ENCODE results near the gene LAMA5.

Gene LAMA5

GRCh38 chr20:62367136-62367632 is at the start of gene LAMA5:
TSS of gene LAMA5 (minus strand) at chr20:62367312. CDS start at chr20:62367245, 67 bp downstream.
- DNase-seq (ENCODE audit: low read depth, low spot score): no peak

GRCh38 chr20:62415354-62416111 is 48.4 kb upstream of the LAMA5 start:
- no peak for DNase-seq (ENCODE audit: low read depth, low spot score)

GRCh38 chr20:62413896-62414481 is 46.9 kb upstream of the LAMA5 start:
- DNase-seq (ENCODE audit: low read depth, low spot score): no peak

GRCh38 chr20:62413025-62413570 is 46.0 kb upstream of the LAMA5 start:
- DNase-seq (ENCODE audit: low read depth, low spot score): no peak

- no peak for DNase-seq (ENCODE audit: low read depth, low spot score)
Measured at GRCh38 chr20:62412194-62413024, 45.3 kb upstream of the LAMA5 start.

GRCh38 chr20:62411479-62412193 is 44.5 kb upstream of the LAMA5 start:
- no peak for DNase-seq (ENCODE audit: low read depth, low spot score)

- DNase-seq (ENCODE audit: low read depth, low spot score): no peak
Measured at GRCh38 chr20:62410746-62411478, 43.8 kb upstream of the LAMA5 start.

GRCh38 chr20:62409931-62410745 is 43.0 kb upstream of the LAMA5 start:
- no peak for DNase-seq (ENCODE audit: low read depth, low spot score)

- no peak for DNase-seq (ENCODE audit: low read depth, low spot score)
Measured at GRCh38 chr20:62409086-62409853, 42.2 kb upstream of the LAMA5 start.

GRCh38 chr20:62408640-62409039 is 41.5 kb upstream of the LAMA5 start:
- DNase-seq (ENCODE audit: low read depth, low spot score): no peak

GRCh38 chr20:62408055-62408454 is 40.9 kb upstream of the LAMA5 start:
- DNase-seq (ENCODE audit: low read depth, low spot score): no peak

GRCh38 chr20:62407221-62407992 is 40.3 kb upstream of the LAMA5 start, which contains the start of gene CABLES2:
TSS of gene CABLES2 (minus strand) at chr20:62407285. CDS start at chr20:62407276, 9 bp downstream.
- DNase-seq (ENCODE audit: low read depth, low spot score): peak; percentile 83

- DNase-seq (ENCODE audit: low read depth, low spot score): no peak
Measured at GRCh38 chr20:62406635-62407176, 39.6 kb upstream of the LAMA5 start.

GRCh38 chr20:62405981-62406513 is 38.9 kb upstream of the LAMA5 start:
- no peak for DNase-seq (ENCODE audit: low read depth, low spot score)

- DNase-seq (ENCODE audit: low read depth, low spot score): no peak
Measured at GRCh38 chr20:62405108-62405980, 38.2 kb upstream of the LAMA5 start.

- no peak for DNase-seq (ENCODE audit: low read depth, low spot score)
Measured at GRCh38 chr20:62404761-62405107, 37.6 kb upstream of the LAMA5 start.
